Neural cell (in vitro differentiated cells): ENCODE results near the gene C1QTNF8. TPM values are rescaled to one million over a fixed set of nuclear protein-coding genes. Genes with fewer than 3 reads are reported as not detected.

ENCODE experiments used
- H2AFZ ChIP-seq: fragments of 200-600, 300-800 bp; sonication (generic), shearing (Covaris generic); 2 replicates; pipeline ENCODE4 v1.6.0; 2014; ENCODE audit warnings: low read depth, mild to moderate bottlenecking, antibody characterized with exemption, low read length, moderate library complexity
- H3F3A ChIP-seq: fragments of 200-600 bp; shearing (Covaris generic); 2 replicates; pipeline ENCODE4 v1.6.1; 2016; ENCODE audit warnings: mild to moderate bottlenecking, moderate library complexity, mixed read lengths, antibody characterized with exemption, low read length; ENCODE audit not compliant: insufficient read depth, poor library complexity, severe bottlenecking
- H3K27ac ChIP-seq: fragments of 200-600, 300-800 bp; sonication (generic), shearing (Covaris generic); 2 replicates; pipeline ENCODE4 v1.5.1; 2014; ENCODE audit warnings: mild to moderate bottlenecking, low read length, moderate library complexity
- H3K27me3 ChIP-seq: fragments of 300-800, 200-600 bp; sonication (generic), shearing (Covaris generic); 2 replicates; pipeline ENCODE4 v1.6.0; 2014; ENCODE audit warnings: mild to moderate bottlenecking, low read depth, low read length, moderate library complexity; ENCODE audit not compliant: insufficient read depth
- H3K36me3 ChIP-seq: fragments of 300-800, 200-600 bp; sonication (generic), shearing (Covaris generic); 2 replicates; pipeline ENCODE4 v1.5.1; 2014; ENCODE audit warnings: mild to moderate bottlenecking, antibody characterized with exemption, low read length, moderate library complexity; ENCODE audit not compliant: insufficient read depth
- H3K4me2 ChIP-seq: fragments of 300-800, 200-600 bp; sonication (generic), shearing (Covaris generic); 2 replicates; pipeline ENCODE4 v1.6.0; 2014; ENCODE audit warnings: mild to moderate bottlenecking, low read length
- H3K4me3 ChIP-seq: fragments of 300-800, 200-600 bp; sonication (generic), shearing (Covaris generic); 2 replicates; pipeline ENCODE4 v1.5.1; 2014; ENCODE audit warnings: mild to moderate bottlenecking, low read length, moderate library complexity
- H3K79me2 ChIP-seq: fragments of 200-600 bp; shearing (Covaris generic); replicated peaks from 2 replicates; pipeline ENCODE4 v1.6.0; 2014; ENCODE audit warnings: mild to moderate bottlenecking, low read length, moderate library complexity; ENCODE audit not compliant: insufficient read depth
- H3K9ac ChIP-seq: fragments of 300-800, 200-600 bp; sonication (generic), shearing (Covaris generic); 2 replicates; pipeline ENCODE4 v1.6.1; 2016; ENCODE audit warnings: mild to moderate bottlenecking, low read length, mixed read lengths
- H3K9me2 ChIP-seq: fragments of 200-600 bp; shearing (Covaris generic); 2 replicates; pipeline ENCODE4 v1.6.1; 2016; ENCODE audit warnings: mild to moderate bottlenecking, low read length, mixed read lengths; ENCODE audit not compliant: insufficient read depth
- H3K9me3 ChIP-seq: fragments of 200-600, 300-800 bp; sonication (generic), shearing (Covaris generic); 2 replicates; pipeline ENCODE4 v1.6.1; 2016; ENCODE audit warnings: mild to moderate bottlenecking, mixed run types, low read length, moderate library complexity, mixed read lengths
- H4K20me1 ChIP-seq: fragments of 200-600 bp; shearing (Covaris generic); 2 replicates; pipeline ENCODE4 v1.6.1; 2016; ENCODE audit warnings: mild to moderate bottlenecking, mixed run types; ENCODE audit not compliant: insufficient read depth
- EP300 ChIP-seq: fragments of 450-650 bp; conservative IDR thresholded peaks from 2 replicates; pipeline ENCODE4 v1.6.1; 2014; ENCODE audit warnings: antibody characterized with exemption, mild to moderate bottlenecking, moderate library complexity; ENCODE audit not compliant: poor library complexity, severe bottlenecking
- EZH2 ChIP-seq: fragments of 200-600, 300-800 bp; shearing (Covaris generic), sonication (generic); IDR thresholded peaks from 2 replicates; pipeline ENCODE4 v1.6.1; 2014; ENCODE audit warnings: antibody characterized with exemption, low read length, borderline replicate concordance, mild to moderate bottlenecking; ENCODE audit not compliant: insufficient read depth, poor library complexity, severe bottlenecking
- MXI1 ChIP-seq: fragments of 450-650 bp; conservative IDR thresholded peaks from 2 replicates; pipeline ENCODE4 v1.6.1; 2014; ENCODE audit warnings: antibody characterized with exemption, mild to moderate bottlenecking; ENCODE audit not compliant: poor library complexity, severe bottlenecking
- POLR2AphosphoS5 ChIP-seq: IDR thresholded peaks from 2 replicates; pipeline ENCODE4 v1.6.1; 2012
- RAD21 ChIP-seq: fragments of 450-650 bp; conservative IDR thresholded peaks from 2 replicates; pipeline ENCODE4 v1.6.1; 2014; ENCODE audit warnings: antibody characterized with exemption, mild to moderate bottlenecking, moderate library complexity
- SMC3 ChIP-seq: fragments of 450-650 bp; conservative IDR thresholded peaks from 2 replicates; pipeline ENCODE4 v1.6.1; 2014; ENCODE audit warnings: antibody characterized with exemption, mild to moderate bottlenecking, moderate library complexity; ENCODE audit not compliant: poor library complexity
- TAF1 ChIP-seq: IDR thresholded peaks from 2 replicates; pipeline ENCODE4 v1.6.1; 2012; ENCODE audit warnings: low read depth
- polyA minus RNA-seq: library from RNA; depleted of rRNA, polyadenylated mRNA; stranded (reverse); fragments of >200 nt; gene quantifications from 2 replicates; pipeline ENCODE4 v1.2.3, GENCODE V29; 2014
- polyA plus RNA-seq: library from polyadenylated mRNA; depleted of rRNA; stranded (reverse); fragments of >200 nt; gene quantifications from 2 replicates; pipeline ENCODE4 v1.2.3, GENCODE V29; 2014
- TF ChIP-seq, protein P1 (sequence below): fragments of 450-650 bp; IDR thresholded peaks from 2 replicates; pipeline ENCODE4 v1.5.1; 2014; ENCODE audit warnings: antibody characterized with exemption, mild to moderate bottlenecking, moderate library complexity; ENCODE audit not compliant: poor library complexity, severe bottlenecking
- TF ChIP-seq, protein P2 (sequence below): IDR thresholded peaks from 2 replicates; pipeline ENCODE4 v1.6.1; 2012; ENCODE audit warnings: borderline replicate concordance

C1QTNF8 gene, protein sequence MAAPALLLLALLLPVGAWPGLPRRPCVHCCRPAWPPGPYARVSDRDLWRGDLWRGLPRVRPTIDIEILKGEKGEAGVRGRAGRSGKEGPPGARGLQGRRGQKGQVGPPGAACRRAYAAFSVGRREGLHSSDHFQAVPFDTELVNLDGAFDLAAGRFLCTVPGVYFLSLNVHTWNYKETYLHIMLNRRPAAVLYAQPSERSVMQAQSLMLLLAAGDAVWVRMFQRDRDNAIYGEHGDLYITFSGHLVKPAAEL
- polyA plus RNA-seq (0.79 TPM in 1 of 2 replicates, not detected in the other), polyA minus RNA-seq (not detected in 2 replicates)

DNA sequence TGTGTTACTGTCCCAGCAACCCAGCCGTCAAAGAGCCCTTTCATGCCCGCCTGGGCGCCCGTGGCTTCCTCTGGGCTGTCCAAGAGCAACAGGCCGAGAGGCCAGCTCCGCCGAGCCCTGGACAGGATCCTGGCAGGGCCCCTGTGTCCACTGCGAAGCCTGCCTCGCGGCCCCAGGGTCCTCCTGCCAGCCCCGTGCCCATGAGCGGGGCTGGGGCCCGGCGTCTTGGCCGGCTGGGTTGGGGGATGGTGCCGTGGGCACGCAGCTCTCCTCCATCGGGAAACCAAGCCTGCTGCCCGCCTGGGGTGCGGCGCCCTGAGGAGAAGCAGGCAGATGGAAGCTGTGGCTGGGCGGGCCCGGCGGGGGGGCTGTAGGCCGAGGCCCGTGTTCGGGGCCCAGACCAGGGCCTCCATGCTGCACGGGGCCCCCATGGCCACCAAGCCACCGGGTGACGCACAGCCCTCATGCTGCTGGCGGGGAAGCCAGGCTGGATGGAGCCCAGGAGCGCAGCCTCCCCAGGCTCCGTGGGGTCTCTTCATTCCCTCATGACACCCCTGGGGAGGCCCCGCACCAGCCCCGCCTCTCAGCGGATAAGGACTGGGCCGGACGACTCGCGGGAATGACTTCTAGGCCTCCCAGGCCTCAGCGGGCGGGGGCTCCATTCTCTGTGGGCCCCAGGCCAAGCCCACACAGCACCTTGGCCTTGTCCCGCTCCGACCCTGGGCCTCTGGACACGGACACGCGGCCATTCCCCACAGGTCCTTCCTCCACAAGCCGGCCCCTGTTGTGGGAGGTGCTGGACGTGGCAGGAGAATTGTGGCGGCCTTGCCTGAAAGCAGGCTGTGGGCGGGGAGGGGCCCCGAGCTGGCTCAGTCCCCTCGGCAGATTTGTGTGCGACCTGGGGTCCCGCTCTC is at the start of gene C1QTNF8:
Gene C1QTNF8, minus strand, starts transcription at position 76 of the 914 bp plus-strand sequence. CDS start 1,322 bp downstream, outside the sequence.
- H3K36me3 ChIP-seq, result no peaks in the 10 kb centered on the region
- H3K9me3 ChIP-seq, result no peaks in the 10 kb centered on the region
- TF ChIP-seq EZH2, result no peak
- TF ChIP-seq, protein P1, sequence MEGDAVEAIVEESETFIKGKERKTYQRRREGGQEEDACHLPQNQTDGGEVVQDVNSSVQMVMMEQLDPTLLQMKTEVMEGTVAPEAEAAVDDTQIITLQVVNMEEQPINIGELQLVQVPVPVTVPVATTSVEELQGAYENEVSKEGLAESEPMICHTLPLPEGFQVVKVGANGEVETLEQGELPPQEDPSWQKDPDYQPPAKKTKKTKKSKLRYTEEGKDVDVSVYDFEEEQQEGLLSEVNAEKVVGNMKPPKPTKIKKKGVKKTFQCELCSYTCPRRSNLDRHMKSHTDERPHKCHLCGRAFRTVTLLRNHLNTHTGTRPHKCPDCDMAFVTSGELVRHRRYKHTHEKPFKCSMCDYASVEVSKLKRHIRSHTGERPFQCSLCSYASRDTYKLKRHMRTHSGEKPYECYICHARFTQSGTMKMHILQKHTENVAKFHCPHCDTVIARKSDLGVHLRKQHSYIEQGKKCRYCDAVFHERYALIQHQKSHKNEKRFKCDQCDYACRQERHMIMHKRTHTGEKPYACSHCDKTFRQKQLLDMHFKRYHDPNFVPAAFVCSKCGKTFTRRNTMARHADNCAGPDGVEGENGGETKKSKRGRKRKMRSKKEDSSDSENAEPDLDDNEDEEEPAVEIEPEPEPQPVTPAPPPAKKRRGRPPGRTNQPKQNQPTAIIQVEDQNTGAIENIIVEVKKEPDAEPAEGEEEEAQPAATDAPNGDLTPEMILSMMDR, result no peak
- no peak within 1 kb of the TSS for H3K4me3 ChIP-seq
- no peak within 1 kb of the TSS for H2AFZ ChIP-seq
- no peak within 1 kb of the TSS for H3K9ac ChIP-seq
- H3K79me2 ChIP-seq, result no peaks in the 10 kb centered on the region
- no peak within 1 kb of the TSS for H3K4me2 ChIP-seq
- no peaks in the 10 kb centered on the region for H3K27me3 ChIP-seq
- H4K20me1 ChIP-seq, result no peaks in the 10 kb centered on the region
- H3F3A ChIP-seq, result no peaks in the 10 kb centered on the region
- H3K27ac ChIP-seq, result no peak within 1 kb of the TSS
- H3K9me2 ChIP-seq, result no peaks in the 10 kb centered on the region

DNA sequence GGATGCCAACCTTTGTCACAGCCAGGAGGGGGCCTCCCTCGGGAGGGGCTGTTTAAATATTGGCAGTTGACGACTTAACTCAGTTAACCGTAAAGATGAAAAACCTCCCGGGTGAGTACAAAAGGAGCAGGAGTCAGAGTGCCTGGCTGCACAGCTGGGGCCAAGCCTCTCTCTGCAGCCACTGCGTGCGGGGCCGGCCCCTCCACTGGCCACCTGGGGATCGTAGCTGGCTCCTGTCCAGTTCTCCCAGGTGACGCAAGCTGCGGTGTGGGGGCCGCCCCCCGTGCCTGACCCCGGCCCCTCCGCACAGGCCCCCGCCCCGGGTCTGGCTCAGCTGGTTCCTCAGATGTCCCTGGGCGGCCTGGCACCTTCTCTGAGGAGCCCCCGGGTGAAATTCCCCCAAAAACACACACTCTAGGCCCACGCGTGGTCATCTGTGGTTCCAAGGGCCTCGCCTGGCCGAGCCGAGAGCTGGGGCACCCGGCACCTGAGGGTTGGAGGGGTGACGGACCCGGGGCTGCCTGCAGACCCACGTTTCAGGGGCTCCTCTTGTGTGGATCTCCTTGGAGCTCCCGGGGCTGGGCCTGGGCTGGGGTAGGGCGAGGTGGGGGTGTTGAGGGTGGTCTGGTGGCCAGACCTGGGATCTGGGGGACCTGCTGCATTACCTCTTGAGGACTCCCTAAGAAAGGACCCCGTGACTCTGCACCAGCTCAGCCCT is 49.5 kb upstream of the C1QTNF8 start:
- Histone ChIP-seq H2AFZ (no peak overlapping the region), H3K4me2 (no peak overlapping the region), H3K9me3 (no peaks in the 10 kb centered on the region), H4K20me1 (no peaks in the 10 kb centered on the region), H3K27ac (peak overlapping the region; percentile 24), H3K27me3 (no peaks in the 10 kb centered on the region), H3K9me2 (no peaks in the 10 kb centered on the region), H3K9ac (peak overlapping the region; percentile 22), H3K36me3 (no peaks in the 10 kb centered on the region), H3K79me2 (no peaks in the 10 kb centered on the region), H3K4me3 (no peak overlapping the region), H3F3A (no peaks in the 10 kb centered on the region)
- TF ChIP-seq SMC3 (no peak), TAF1 (no peak), EZH2 (no peak), POLR2AphosphoS5 (no peak), EP300 (no peak), MXI1 (no peak), RAD21 (no peak)
- TF ChIP-seq, protein P1, result no peak
- TF ChIP-seq, protein P2, sequence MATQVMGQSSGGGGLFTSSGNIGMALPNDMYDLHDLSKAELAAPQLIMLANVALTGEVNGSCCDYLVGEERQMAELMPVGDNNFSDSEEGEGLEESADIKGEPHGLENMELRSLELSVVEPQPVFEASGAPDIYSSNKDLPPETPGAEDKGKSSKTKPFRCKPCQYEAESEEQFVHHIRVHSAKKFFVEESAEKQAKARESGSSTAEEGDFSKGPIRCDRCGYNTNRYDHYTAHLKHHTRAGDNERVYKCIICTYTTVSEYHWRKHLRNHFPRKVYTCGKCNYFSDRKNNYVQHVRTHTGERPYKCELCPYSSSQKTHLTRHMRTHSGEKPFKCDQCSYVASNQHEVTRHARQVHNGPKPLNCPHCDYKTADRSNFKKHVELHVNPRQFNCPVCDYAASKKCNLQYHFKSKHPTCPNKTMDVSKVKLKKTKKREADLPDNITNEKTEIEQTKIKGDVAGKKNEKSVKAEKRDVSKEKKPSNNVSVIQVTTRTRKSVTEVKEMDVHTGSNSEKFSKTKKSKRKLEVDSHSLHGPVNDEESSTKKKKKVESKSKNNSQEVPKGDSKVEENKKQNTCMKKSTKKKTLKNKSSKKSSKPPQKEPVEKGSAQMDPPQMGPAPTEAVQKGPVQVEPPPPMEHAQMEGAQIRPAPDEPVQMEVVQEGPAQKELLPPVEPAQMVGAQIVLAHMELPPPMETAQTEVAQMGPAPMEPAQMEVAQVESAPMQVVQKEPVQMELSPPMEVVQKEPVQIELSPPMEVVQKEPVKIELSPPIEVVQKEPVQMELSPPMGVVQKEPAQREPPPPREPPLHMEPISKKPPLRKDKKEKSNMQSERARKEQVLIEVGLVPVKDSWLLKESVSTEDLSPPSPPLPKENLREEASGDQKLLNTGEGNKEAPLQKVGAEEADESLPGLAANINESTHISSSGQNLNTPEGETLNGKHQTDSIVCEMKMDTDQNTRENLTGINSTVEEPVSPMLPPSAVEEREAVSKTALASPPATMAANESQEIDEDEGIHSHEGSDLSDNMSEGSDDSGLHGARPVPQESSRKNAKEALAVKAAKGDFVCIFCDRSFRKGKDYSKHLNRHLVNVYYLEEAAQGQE, result no peak
